K562 (cell line): ENCODE data around the gene CNTRL. TPM values are rescaled to one million over a fixed set of nuclear protein-coding genes. Genes with fewer than 3 reads are reported as not detected.

Source experiments
- CAMTA2 ChIP-seq: fragments of 250-450 bp; sonication (Bioruptor Pico); conservative IDR thresholded peaks from 2 replicates; pipeline ENCODE4 v1.5.1; 2022
- ESRRB ChIP-seq: fragments of 250-450 bp; sonication (Bioruptor Pico); IDR thresholded peaks from 2 replicates; pipeline ENCODE4 v1.5.0; 2020; ENCODE audit warnings: mild to moderate bottlenecking, moderate library complexity, borderline replicate concordance
- ETS2 ChIP-seq: IDR thresholded peaks from 2 replicates; pipeline ENCODE4 v1.6.1; 2016; ENCODE audit warnings: borderline replicate concordance, missing genetic modification characterization, mild to moderate bottlenecking, moderate library complexity, missing compliant biosample characterization; ENCODE audit not compliant: poor library complexity, severe bottlenecking
- ETV6 ChIP-seq, 3 experiments: fragments of 150-350 bp in 1 of 3; sonication (generic) in 1 of 3; formaldehyde crosslinking in 1 of 3; IDR thresholded peaks; 2 replicates each; pipeline versions ENCODE4 v1.6.1 to v1.8.0; 2014 to 2022; ENCODE audit warnings: borderline replicate concordance in 2 of 3, low read depth in 2 of 3, antibody characterized with exemption in 1 of 3, low read length in 1 of 3, mild to moderate bottlenecking in 1 of 3, missing genetic modification reagents in 1 of 3
- FOXJ3 ChIP-seq: sonication (generic); formaldehyde crosslinking; IDR thresholded peaks from 2 replicates; pipeline ENCODE4 v1.4.0; 2020; ENCODE audit warnings: mild to moderate bottlenecking, missing genetic modification reagents
- JUN ChIP-seq, 2 experiments: sonication (generic) in 1 of 2; formaldehyde crosslinking in 1 of 2; IDR thresholded peaks; 2 replicates each; pipeline versions ENCODE4 v1.6.1 to v1.8.0; 2012 to 2022; ENCODE audit warnings: borderline replicate concordance in 2 of 2, mild to moderate bottlenecking in 2 of 2, improper control_type of control experiment in 1 of 2, low read depth in 1 of 2, low read length in 1 of 2, missing genetic modification reagents in 1 of 2
- KHSRP ChIP-seq: fragments of 450-650 bp; IDR thresholded peaks from 2 replicates; pipeline ENCODE4 v1.6.1; 2017
- LCOR ChIP-seq: sonication (generic); formaldehyde crosslinking; IDR thresholded peaks from 2 replicates; pipeline ENCODE4 v1.8.0; 2022; ENCODE audit warnings: mild to moderate bottlenecking, missing genetic modification reagents
- NCOA2 ChIP-seq, 2 experiments: fragments of 450-650 bp; IDR thresholded peaks; 2 replicates each; pipeline ENCODE4 v1.6.1; 2018; ENCODE audit warnings: mild to moderate bottlenecking in 2 of 2, moderate library complexity in 1 of 2; ENCODE audit not compliant: partially characterized antibody in 2 of 2
- NFE2L1 ChIP-seq: fragments of 450-650 bp; IDR thresholded peaks from 2 replicates; pipeline ENCODE4 v1.6.1; 2016; ENCODE audit warnings: missing genetic modification characterization, low read depth, mild to moderate bottlenecking, missing compliant biosample characterization, moderate library complexity, borderline replicate concordance
- NFXL1 ChIP-seq: fragments of 450-650 bp; formaldehyde crosslinking; IDR thresholded peaks from 2 replicates; pipeline ENCODE4 v1.4.0; 2021; ENCODE audit warnings: mild to moderate bottlenecking
- NR3C1 ChIP-seq: sonication (generic); formaldehyde crosslinking; IDR thresholded peaks from 2 replicates; pipeline ENCODE4 v1.8.1; 2022; ENCODE audit warnings: missing genetic modification reagents
- PHB ChIP-seq: fragments of 250-450 bp; sonication (Bioruptor Pico); IDR thresholded peaks from 2 replicates; pipeline ENCODE4 v1.5.0; 2021
- RAD51 ChIP-seq: fragments of 450-650 bp; IDR thresholded peaks from 2 replicates; pipeline ENCODE4 v1.7.1; 2016; ENCODE audit warnings: low read depth, mild to moderate bottlenecking, borderline replicate concordance
- RBM14 ChIP-seq: fragments of 200-400 bp; formaldehyde crosslinking; IDR thresholded peaks from 2 replicates; pipeline ENCODE4 v1.6.1; 2018; ENCODE audit warnings: low read depth, mild to moderate bottlenecking, low read length, moderate library complexity, borderline replicate concordance; ENCODE audit not compliant: insufficient read depth
- SRSF3 ChIP-seq: fragments of 200-400 bp; formaldehyde crosslinking; IDR thresholded peaks from 2 replicates; pipeline ENCODE4 v1.6.1; 2016; ENCODE audit warnings: mild to moderate bottlenecking, low read length, moderate library complexity; ENCODE audit not compliant: insufficient read depth
- STAG1 ChIP-seq: sonication (generic); formaldehyde crosslinking; IDR thresholded peaks from 2 replicates; pipeline ENCODE4 v1.5.0; 2020; ENCODE audit warnings: missing genetic modification reagents, borderline replicate concordance
- SUPT5H ChIP-seq: fragments of 450-650 bp; IDR thresholded peaks from 2 replicates; pipeline ENCODE4 v1.6.1; 2016
- ZKSCAN1 ChIP-seq: fragments of 150-350 bp; IDR thresholded peaks from 2 replicates; pipeline ENCODE4 v1.6.1; 2016; ENCODE audit warnings: low read depth, low read length
- ZNF143 ChIP-seq: sonication (generic); formaldehyde crosslinking; IDR thresholded peaks from 2 replicates; pipeline ENCODE4 v1.9.0; 2022; ENCODE audit warnings: mild to moderate bottlenecking, missing genetic modification reagents
- polyA plus RNA-seq, 8 experiments: library from polyadenylated mRNA; depleted of rRNA in 4 of 8; stranded (reverse) in 5 of 8; unstranded in 3 of 8; fragments of >200 nt; fragmentation: Nextera tagmentation in 2 of 8; fragmentation: Illumina TruSeq in 1 of 8; extraction: Ambion mirVana in 2 of 8; extraction: Trizol in 1 of 8; gene quantifications; 2 replicates each; pipeline versions ENCODE4 v1.2.1 to v1.2.3, GENCODE V29; 2011 to 2014; ENCODE audit warnings: inconsistent platforms in 1 of 8, missing spikeins in 1 of 8
- total RNA-seq, 7 experiments: library from RNA; depleted of rRNA in 6 of 7; stranded (reverse); fragments of >200 nt in 6 of 7; fragmentation: Illumina TruSeq in 2 of 7; extraction: Trizol in 2 of 7; gene quantifications; 2 replicates each; pipeline versions ENCODE4 v1.2.1 to v1.2.3, GENCODE V29; 2011 to 2021; ENCODE audit warnings: low replicate concordance in 1 of 7
- TF ChIP-seq, protein P1 (sequence below): fragments of 200-800 bp; sonication (Bioruptor generic); IDR thresholded peaks from 2 replicates; pipeline ENCODE4 v1.6.1; 2017; ENCODE audit warnings: missing genetic modification characterization, missing compliant biosample characterization
- TF ChIP-seq, protein P2 (sequence below): sonication (generic); formaldehyde crosslinking; IDR thresholded peaks from 2 replicates; pipeline ENCODE4 v1.8.0; 2022; ENCODE audit warnings: missing genetic modification reagents, mild to moderate bottlenecking, borderline replicate concordance
- TF ChIP-seq, protein P3 (sequence below): fragments of 450-650 bp; IDR thresholded peaks from 2 replicates; pipeline ENCODE4 v1.6.1; 2016

Gene CNTRL
- total and polyA plus RNA-seq, 9 of the 15 experiments (the other 6 are each of a cell fraction or from before 2014, with no cell fraction given): 9.2 to 28.9 (median 20.5) TPM

DNA sequence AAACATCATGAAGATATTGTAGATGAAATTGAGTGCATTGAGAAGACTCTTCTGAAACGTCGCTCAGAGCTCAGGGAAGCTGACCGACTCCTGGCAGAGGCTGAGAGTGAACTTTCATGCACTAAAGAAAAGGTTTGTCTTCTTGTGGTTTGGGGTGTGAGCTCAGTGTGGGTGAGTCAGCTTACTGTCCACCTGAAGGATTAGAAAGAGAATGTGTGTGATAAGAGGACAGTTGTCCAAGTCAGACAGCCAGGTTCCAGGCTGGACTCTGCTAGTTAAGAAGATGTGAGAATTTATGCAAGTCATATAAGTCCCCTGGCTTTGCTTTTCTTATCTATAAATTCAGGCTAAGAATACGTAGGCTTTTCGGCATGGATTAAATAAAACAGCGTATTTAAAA is 80.0 kb downstream of the CNTRL start (continued):
- TF ChIP-seq NR3C1: no peak
- TF ChIP-seq, protein P1, sequence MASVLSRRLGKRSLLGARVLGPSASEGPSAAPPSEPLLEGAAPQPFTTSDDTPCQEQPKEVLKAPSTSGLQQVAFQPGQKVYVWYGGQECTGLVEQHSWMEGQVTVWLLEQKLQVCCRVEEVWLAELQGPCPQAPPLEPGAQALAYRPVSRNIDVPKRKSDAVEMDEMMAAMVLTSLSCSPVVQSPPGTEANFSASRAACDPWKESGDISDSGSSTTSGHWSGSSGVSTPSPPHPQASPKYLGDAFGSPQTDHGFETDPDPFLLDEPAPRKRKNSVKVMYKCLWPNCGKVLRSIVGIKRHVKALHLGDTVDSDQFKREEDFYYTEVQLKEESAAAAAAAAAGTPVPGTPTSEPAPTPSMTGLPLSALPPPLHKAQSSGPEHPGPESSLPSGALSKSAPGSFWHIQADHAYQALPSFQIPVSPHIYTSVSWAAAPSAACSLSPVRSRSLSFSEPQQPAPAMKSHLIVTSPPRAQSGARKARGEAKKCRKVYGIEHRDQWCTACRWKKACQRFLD (CRISPR knock-in tag): no peak
- peak; percentile 56; the same call in 1 of the 2 replicates for TF ChIP-seq LCOR (CRISPR knock-in tag)
- TF ChIP-seq STAG1 (CRISPR knock-in tag): no peak
- TF ChIP-seq KHSRP: no peak
- no peak for TF ChIP-seq PHB (CRISPR knock-in tag)
- no peak for TF ChIP-seq ESRRB
- TF ChIP-seq JUN (IDR thresholded peaks at IDR 0.05; ENCODE audit: borderline replicate concordance, low read depth, low read length): peak; percentile 87
- no peak for TF ChIP-seq JUN (CRISPR knock-in tag; IDR thresholded peaks at IDR 0.05; ENCODE audit: borderline replicate concordance)
- no peak for TF ChIP-seq RBM14
- TF ChIP-seq NFE2L1 (tag): peak; percentile 47; the same call in 1 of the 2 replicates
- no peak for TF ChIP-seq SUPT5H
- TF ChIP-seq FOXJ3: no peak
- no peak for TF ChIP-seq RAD51
- TF ChIP-seq ETV6 (IDR thresholded peaks at IDR 0.05; ENCODE audit: borderline replicate concordance in 1 of 2, low read depth in 2 of 2, low read length in 1 of 2): no peak
- no peak for TF ChIP-seq ETV6 (CRISPR knock-in tag; IDR thresholded peaks at IDR 0.05; ENCODE audit: borderline replicate concordance)
- 0 out of 2 replicates have a peak, but pooled peaks have one; percentile 33 for TF ChIP-seq ZKSCAN1
- no peak for TF ChIP-seq NFXL1 (CRISPR knock-in tag)
- TF ChIP-seq, protein P2, sequence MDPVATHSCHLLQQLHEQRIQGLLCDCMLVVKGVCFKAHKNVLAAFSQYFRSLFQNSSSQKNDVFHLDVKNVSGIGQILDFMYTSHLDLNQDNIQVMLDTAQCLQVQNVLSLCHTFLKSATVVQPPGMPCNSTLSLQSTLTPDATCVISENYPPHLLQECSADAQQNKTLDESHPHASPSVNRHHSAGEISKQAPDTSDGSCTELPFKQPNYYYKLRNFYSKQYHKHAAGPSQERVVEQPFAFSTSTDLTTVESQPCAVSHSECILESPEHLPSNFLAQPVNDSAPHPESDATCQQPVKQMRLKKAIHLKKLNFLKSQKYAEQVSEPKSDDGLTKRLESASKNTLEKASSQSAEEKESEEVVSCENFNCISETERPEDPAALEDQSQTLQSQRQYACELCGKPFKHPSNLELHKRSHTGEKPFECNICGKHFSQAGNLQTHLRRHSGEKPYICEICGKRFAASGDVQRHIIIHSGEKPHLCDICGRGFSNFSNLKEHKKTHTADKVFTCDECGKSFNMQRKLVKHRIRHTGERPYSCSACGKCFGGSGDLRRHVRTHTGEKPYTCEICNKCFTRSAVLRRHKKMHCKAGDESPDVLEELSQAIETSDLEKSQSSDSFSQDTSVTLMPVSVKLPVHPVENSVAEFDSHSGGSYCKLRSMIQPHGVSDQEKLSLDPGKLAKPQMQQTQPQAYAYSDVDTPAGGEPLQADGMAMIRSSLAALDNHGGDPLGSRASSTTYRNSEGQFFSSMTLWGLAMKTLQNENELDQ: no peak
- no peak for TF ChIP-seq NCOA2 (IDR thresholded peaks at IDR 0.05; ENCODE audit: partially characterized antibody in 2 of 2)
- TF ChIP-seq ZNF143: no peak
- TF ChIP-seq ETS2 (tag): no peak
- TF ChIP-seq, protein P3, sequence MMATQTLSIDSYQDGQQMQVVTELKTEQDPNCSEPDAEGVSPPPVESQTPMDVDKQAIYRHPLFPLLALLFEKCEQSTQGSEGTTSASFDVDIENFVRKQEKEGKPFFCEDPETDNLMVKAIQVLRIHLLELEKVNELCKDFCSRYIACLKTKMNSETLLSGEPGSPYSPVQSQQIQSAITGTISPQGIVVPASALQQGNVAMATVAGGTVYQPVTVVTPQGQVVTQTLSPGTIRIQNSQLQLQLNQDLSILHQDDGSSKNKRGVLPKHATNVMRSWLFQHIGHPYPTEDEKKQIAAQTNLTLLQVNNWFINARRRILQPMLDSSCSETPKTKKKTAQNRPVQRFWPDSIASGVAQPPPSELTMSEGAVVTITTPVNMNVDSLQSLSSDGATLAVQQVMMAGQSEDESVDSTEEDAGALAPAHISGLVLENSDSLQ: peak; percentile 58
- TF ChIP-seq SRSF3: no peak
- no peak for TF ChIP-seq CAMTA2 (CRISPR knock-in tag)
